Bronchial epithelial cell (primary cell): ENCODE data around the gene IRF4. TPM values are rescaled to one million over a fixed set of nuclear protein-coding genes. Genes with fewer than 3 reads are reported as not detected.

Experiments used
- DNase-seq: peaks from one replicate; pipeline ENCODE4 v3.0.0-alpha.2; 2010; ENCODE audit warnings: low read depth
- FAIRE-seq: peaks from 2 replicates; lab custom pipeline; 2011; peaks lifted over from hg19 to GRCh38; lab: Jason Lieb, UNC
- H3K27me3 ChIP-seq: 2 replicates; pipeline ENCODE4 v1.5.1; 2011; ENCODE audit warnings: low read length; ENCODE audit not compliant: control insufficient read depth, insufficient read depth
- H3K36me3 ChIP-seq: 2 replicates; pipeline ENCODE4 v1.5.1; 2011; ENCODE audit warnings: low read length; ENCODE audit not compliant: control insufficient read depth, insufficient read depth
- H3K4me3 ChIP-seq: 2 replicates; pipeline ENCODE4 v1.5.1; 2011; ENCODE audit warnings: mild to moderate bottlenecking, low read depth, low read length, control low read depth
- total RNA-seq: library from RNA; depleted of rRNA; stranded (reverse); fragments of >200 nt; gene quantifications from 2 replicates; pipeline ENCODE4 v1.2.1, GENCODE V29; 2014
- TF ChIP-seq, protein P1 (sequence below): IDR thresholded peaks from 2 replicates; pipeline ENCODE4 v1.5.1; 2011; ENCODE audit warnings: mild to moderate bottlenecking, moderate library complexity, low read length, control low read depth, inconsistent platforms; ENCODE audit not compliant: insufficient read depth, severe bottlenecking

The IRF4 gene
- total RNA-seq, 1 donor from 2014 or later, result not detected

DNA sequence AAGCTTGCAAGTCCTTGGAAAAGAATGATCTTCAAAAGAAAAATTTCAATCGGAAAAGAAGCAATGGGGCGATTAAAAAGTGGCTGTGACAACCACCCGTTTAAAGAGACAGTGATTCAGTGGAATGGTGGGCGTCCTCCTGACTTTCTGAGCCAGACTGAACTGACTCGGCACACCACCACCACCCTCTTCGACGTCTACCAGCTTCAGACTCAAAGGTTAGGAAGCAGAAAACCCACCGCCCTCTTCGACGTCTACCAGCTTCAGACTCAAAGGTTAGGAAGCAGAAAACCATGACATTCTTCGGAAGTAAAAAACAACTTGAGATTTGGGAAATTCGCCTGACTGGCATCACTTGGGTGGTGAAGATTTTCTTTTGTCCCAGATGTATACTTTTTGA lies 28.3 kb upstream of the IRF4 start:
- TF ChIP-seq, protein P1, sequence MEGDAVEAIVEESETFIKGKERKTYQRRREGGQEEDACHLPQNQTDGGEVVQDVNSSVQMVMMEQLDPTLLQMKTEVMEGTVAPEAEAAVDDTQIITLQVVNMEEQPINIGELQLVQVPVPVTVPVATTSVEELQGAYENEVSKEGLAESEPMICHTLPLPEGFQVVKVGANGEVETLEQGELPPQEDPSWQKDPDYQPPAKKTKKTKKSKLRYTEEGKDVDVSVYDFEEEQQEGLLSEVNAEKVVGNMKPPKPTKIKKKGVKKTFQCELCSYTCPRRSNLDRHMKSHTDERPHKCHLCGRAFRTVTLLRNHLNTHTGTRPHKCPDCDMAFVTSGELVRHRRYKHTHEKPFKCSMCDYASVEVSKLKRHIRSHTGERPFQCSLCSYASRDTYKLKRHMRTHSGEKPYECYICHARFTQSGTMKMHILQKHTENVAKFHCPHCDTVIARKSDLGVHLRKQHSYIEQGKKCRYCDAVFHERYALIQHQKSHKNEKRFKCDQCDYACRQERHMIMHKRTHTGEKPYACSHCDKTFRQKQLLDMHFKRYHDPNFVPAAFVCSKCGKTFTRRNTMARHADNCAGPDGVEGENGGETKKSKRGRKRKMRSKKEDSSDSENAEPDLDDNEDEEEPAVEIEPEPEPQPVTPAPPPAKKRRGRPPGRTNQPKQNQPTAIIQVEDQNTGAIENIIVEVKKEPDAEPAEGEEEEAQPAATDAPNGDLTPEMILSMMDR, result no peak
- no peak for FAIRE-seq

DNA sequence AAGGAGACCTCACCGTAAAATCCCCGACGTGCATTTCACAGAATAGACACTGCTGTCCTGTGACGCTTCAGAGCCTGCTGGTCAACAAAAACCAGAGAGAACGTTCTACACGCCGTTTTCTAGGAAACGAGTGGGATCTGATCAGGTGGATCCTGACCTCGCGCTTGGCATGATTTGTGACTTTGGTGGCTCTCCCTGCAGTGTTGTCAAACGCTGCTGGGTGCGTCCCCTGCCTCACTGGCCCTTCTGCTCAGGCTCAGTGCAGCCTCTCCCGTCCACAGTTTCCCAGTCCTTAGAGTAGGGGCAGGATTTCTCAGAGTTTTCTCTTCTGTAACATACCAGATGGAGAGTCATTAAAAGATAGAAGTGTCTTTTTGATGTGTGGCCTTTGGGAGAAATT lies 27.6 kb upstream of the IRF4 start:
- Histone ChIP-seq H3K27me3 (no peaks in the 10 kb centered on the region), H3K36me3 (no peaks in the 10 kb centered on the region), H3K4me3 (no peak overlapping the region)
- DNase-seq (no peak), FAIRE-seq (no peak)
- TF ChIP-seq, protein P1, result no peak

More for the DNA sequence above, 28.3 kb upstream of the IRF4 start:
- Histone ChIP-seq H3K4me3 (no peak overlapping the region), H3K36me3 (no peaks in the 10 kb centered on the region), H3K27me3 (no peaks in the 10 kb centered on the region)
- no peak for DNase-seq

DNA sequence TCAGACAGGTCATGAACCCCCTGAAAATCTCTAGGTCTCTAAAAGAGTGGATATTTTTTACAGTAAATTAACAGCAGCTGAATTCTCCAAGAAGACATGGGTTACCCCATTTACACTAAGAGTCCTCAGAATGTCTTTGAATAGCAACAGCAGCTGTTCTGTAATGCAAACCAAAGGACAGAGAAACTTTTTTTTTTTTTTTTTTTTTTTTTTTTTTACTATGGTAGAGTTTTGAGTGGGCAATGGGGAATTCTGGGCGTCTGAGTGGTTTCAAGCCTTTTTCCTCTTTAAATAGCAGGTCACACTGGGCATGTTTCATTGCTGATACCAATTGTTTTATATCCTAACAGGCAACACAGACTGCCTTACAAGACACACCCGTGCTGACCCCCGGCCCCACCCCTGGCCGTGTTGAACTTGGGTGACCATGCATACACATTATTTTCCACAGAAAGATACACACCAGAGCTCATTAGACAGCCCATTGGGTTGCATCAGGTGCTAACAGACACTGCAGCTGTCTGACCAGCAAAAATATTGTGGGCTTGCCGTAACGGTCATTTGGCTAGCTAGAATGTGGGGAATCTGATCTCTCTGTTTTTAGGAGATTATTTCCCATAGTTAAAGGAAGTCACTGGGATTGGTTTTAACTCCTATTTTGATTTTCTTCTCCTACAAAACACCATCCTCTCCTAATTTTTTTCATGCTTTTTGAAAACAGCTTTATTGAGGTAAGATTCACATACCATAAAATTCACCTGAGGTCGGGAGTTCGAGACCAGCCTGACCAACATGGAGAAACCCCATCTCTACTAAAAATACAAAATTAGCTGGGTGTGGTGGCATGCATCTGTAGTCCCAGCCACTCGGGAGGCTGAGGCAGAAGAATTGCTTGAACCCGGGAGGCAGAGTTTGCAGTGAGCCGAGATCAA lies 26.7 kb upstream of the IRF4 start:
- TF ChIP-seq, protein P1, result no peak
- DNase-seq (no peak), FAIRE-seq (no peak)
- no peaks in the 10 kb centered on the region for H3K27me3 ChIP-seq
- no peak overlapping the region for H3K4me3 ChIP-seq
- no peaks in the 10 kb centered on the region for H3K36me3 ChIP-seq

DNA sequence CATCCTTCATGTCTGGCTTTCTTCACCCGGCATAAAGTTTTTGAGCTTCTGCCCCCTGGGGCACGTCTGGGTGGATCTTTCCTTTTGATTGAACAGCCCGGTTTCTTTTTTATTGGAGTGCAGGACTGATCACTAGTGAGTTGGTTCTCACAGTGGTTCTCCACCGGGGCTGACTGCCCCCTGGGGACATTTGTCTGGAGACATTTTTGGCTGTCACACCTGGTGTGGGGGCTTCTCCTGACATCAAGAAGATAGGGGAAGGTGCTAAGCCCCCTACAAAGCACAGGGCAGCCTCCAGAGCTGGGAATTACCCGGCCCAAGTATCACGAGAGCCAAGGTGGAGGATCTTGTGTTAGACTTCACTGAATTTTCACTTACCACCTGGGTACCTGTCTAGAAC lies 25.7 kb upstream of the IRF4 start:
- FAIRE-seq (no peak), DNase-seq (no peak)
- Histone ChIP-seq H3K4me3 (no peak overlapping the region), H3K36me3 (no peaks in the 10 kb centered on the region), H3K27me3 (no peaks in the 10 kb centered on the region)
- TF ChIP-seq, protein P1, result no peak

DNA sequence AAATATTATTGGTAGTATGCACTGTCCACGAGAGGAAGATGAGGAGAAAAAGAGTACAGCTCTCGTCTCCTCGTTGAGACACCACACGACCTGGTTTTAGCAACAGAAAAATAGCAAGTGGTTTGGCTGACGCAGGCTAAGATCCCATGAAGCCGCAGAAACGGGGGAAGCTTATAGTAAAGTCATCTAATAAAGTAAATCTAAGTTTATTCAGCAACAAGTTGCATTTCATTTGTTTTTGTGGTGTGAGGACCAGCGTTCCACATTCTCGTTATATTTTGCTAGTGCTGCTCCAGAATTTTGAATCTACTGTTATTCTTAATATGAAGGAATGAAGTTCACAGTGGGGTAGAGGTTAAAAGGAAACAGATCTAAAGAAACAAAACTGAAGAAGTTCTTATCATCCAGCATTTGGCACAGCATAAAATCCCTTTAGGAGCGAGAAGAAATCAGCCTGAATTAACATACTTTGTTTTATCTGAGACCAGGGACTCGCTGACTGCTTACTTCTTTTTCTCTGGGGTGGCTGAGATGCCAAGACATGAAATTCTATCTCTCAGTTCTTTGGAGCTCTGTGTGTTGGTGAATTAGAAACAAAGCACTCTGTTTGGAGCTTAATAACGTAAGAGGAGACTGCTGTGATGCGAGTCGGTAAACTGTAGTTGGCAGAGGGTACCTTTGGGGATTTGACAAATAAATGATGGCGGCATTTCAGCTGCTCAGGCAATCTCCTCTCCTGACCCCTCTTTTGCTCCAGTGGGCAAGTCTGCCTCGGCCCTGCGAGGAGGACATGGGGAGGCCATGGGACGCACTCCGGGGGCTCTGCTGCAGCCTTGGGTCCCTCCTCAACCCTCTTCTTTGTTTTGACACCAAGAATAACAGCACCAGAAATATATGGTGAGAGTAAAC lies 24.9 kb upstream of the IRF4 start:
- H3K36me3 ChIP-seq, result no peaks in the 10 kb centered on the region
- no peak overlapping the region for H3K4me3 ChIP-seq
- no peaks in the 10 kb centered on the region for H3K27me3 ChIP-seq
- DNase-seq (no peak), FAIRE-seq (no peak)
- TF ChIP-seq, protein P1, result no peak
